Ectodermal cell (in vitro differentiated cells): ENCODE data around the gene GPR39.

Source experiments
- H3K27ac ChIP-seq: 2 replicates; pipeline ENCODE4 v1.7.0; 2013; ENCODE audit warnings: mild to moderate bottlenecking, low read depth, low read length; ENCODE audit not compliant: insufficient read depth, poor library complexity, severe bottlenecking
- H3K27me3 ChIP-seq: 2 replicates; pipeline ENCODE4 v1.7.0; 2013; ENCODE audit warnings: mild to moderate bottlenecking, low read length; ENCODE audit not compliant: insufficient read depth, control insufficient read depth, poor library complexity, severe bottlenecking
- H3K36me3 ChIP-seq: one replicate; pipeline ENCODE4 v1.7.0; 2013; ENCODE audit warnings: low read length; ENCODE audit not compliant: control insufficient read depth, insufficient read depth
- H3K4me1 ChIP-seq: one replicate; pipeline ENCODE4 v1.7.0; 2013; ENCODE audit warnings: low read length; ENCODE audit not compliant: control insufficient read depth, insufficient read depth
- H3K4me3 ChIP-seq: 2 replicates; pipeline ENCODE4 v1.7.0; 2013; ENCODE audit warnings: low read depth, low read length, control low read depth; ENCODE audit not compliant: insufficient read depth
- H3K9me3 ChIP-seq: 2 replicates; pipeline ENCODE4 v1.7.0; 2013; ENCODE audit warnings: mild to moderate bottlenecking, low read length, moderate library complexity; ENCODE audit not compliant: control insufficient read depth
- WGBS, 2 experiments: methylation state at CpG; one replicate each; pipeline ENCODE4 v1.1.7; 2013; ENCODE audit warnings: missing lambda C conversion rate in 2 of 2; 5-methylcytosine and 5-hydroxymethylcytosine counted together

The GPR39 gene

GRCh38 chr2:132593171-132593570 is 176.6 kb downstream of the GPR39 start:
- no peak overlapping the region for H3K27ac ChIP-seq
- no peaks in the 10 kb centered on the region for H3K9me3 ChIP-seq
- no peaks in the 10 kb centered on the region for H3K27me3 ChIP-seq
- peaks cover 18% of the 10 kb centered on the region for H3K4me1 ChIP-seq
- no peak overlapping the region for H3K4me3 ChIP-seq
- H3K36me3 ChIP-seq = no peaks in the 10 kb centered on the region
- 86 to 92% methylated on average over 2 of the region's 2 CpGs for WGBS, 2 experiments

GRCh38 chr2:132595186-132595585 is 178.6 kb downstream of the GPR39 start:
- WGBS, 2 experiments = 90 to 96% methylated on average over 5 to 6 of the region's 6 CpGs
- Histone ChIP-seq H3K4me3 (no peak overlapping the region), H3K4me1 (peaks cover 3% of the 10 kb centered on the region), H3K36me3 (no peaks in the 10 kb centered on the region), H3K27ac (no peak overlapping the region), H3K27me3 (no peaks in the 10 kb centered on the region), H3K9me3 (no peaks in the 10 kb centered on the region)

- no peaks in the 10 kb centered on the region for H3K36me3 ChIP-seq
- no peak overlapping the region for H3K4me3 ChIP-seq
- H3K9me3 ChIP-seq = no peaks in the 10 kb centered on the region
- 89 to 100% methylated on average over 2 of the region's 2 CpGs for WGBS, 2 experiments
- no peaks in the 10 kb centered on the region for H3K4me1 ChIP-seq
- H3K27ac ChIP-seq = no peak overlapping the region
- no peaks in the 10 kb centered on the region for H3K27me3 ChIP-seq
Measured at GRCh38 chr2:132595693-132596092, 179.1 kb downstream of the GPR39 start.

- no peak overlapping the region for H3K4me3 ChIP-seq
- no peaks in the 10 kb centered on the region for H3K4me1 ChIP-seq
- no peaks in the 10 kb centered on the region for H3K27me3 ChIP-seq
- no peaks in the 10 kb centered on the region for H3K9me3 ChIP-seq
- no peak overlapping the region for H3K27ac ChIP-seq
- no peaks in the 10 kb centered on the region for H3K36me3 ChIP-seq
Measured at GRCh38 chr2:132597166-132597565, 180.6 kb downstream of the GPR39 start.

GRCh38 chr2:132597831-132598230 is 181.2 kb downstream of the GPR39 start:
- Histone ChIP-seq H3K9me3 (no peaks in the 10 kb centered on the region), H3K27me3 (no peaks in the 10 kb centered on the region), H3K4me3 (no peak overlapping the region), H3K27ac (no peak overlapping the region), H3K4me1 (no peaks in the 10 kb centered on the region), H3K36me3 (no peaks in the 10 kb centered on the region)
- 91 to 95% methylated on average over 1 of the region's 1 CpG for WGBS, 2 experiments

GRCh38 chr2:132598536-132598935 is 181.9 kb downstream of the GPR39 start:
- Histone ChIP-seq H3K36me3 (no peaks in the 10 kb centered on the region), H3K27ac (no peak overlapping the region), H3K27me3 (no peaks in the 10 kb centered on the region), H3K4me1 (no peaks in the 10 kb centered on the region), H3K4me3 (no peak overlapping the region), H3K9me3 (no peaks in the 10 kb centered on the region)
- 93 to 94% methylated on average over 3 of the region's 3 CpGs for WGBS, 2 experiments

GRCh38 chr2:132599556-132599955 is 183.0 kb downstream of the GPR39 start:
- Histone ChIP-seq H3K4me1 (no peaks in the 10 kb centered on the region), H3K27ac (no peak overlapping the region), H3K27me3 (no peaks in the 10 kb centered on the region), H3K36me3 (no peaks in the 10 kb centered on the region), H3K4me3 (no peak overlapping the region), H3K9me3 (no peaks in the 10 kb centered on the region)
- WGBS, 2 experiments = 93 to 94% methylated on average over 4 of the region's 4 CpGs

- H3K27ac ChIP-seq = no peak overlapping the region
- no peaks in the 10 kb centered on the region for H3K27me3 ChIP-seq
- H3K9me3 ChIP-seq = no peaks in the 10 kb centered on the region
- no peak overlapping the region for H3K4me3 ChIP-seq
- H3K4me1 ChIP-seq = peaks cover 12% of the 10 kb centered on the region
- H3K36me3 ChIP-seq = no peaks in the 10 kb centered on the region
- 100% methylated on average over 1 of the region's 1 CpG; no CpG with 5 or more reads in 1 of the 2 experiments for WGBS, 2 experiments
Measured at GRCh38 chr2:132604561-132604960, 188.0 kb downstream of the GPR39 start.

- H3K27me3 ChIP-seq = no peaks in the 10 kb centered on the region
- H3K9me3 ChIP-seq = no peaks in the 10 kb centered on the region
- H3K36me3 ChIP-seq = no peaks in the 10 kb centered on the region
- H3K4me3 ChIP-seq = no peak overlapping the region
- no peak overlapping the region for H3K27ac ChIP-seq
- peaks cover 12% of the 10 kb centered on the region for H3K4me1 ChIP-seq
- whole genome bisulfite sequencing, 2 experiments = 68 to 70% methylated on average over 14 of the region's 14 CpGs
Measured at GRCh38 chr2:132605236-132606180, 188.9 kb downstream of the GPR39 start.

- no peaks in the 10 kb centered on the region for H3K36me3 ChIP-seq
- peaks cover 12% of the 10 kb centered on the region for H3K4me1 ChIP-seq
- H3K9me3 ChIP-seq = no peaks in the 10 kb centered on the region
- 92 to 98% methylated on average over 8 of the region's 8 CpGs for WGBS, 2 experiments
- H3K27me3 ChIP-seq = no peaks in the 10 kb centered on the region
- no peak overlapping the region for H3K27ac ChIP-seq
- H3K4me3 ChIP-seq = no peak overlapping the region
Measured at GRCh38 chr2:132606649-132607048, 190.0 kb downstream of the GPR39 start.
